HG02763 (cell line): ENCODE measurements around the gene RTN4IP1.

Experiments used
- ATAC-seq: cut with Tn5 transposase; IDR thresholded peaks from one replicate; pipeline ENCODE4 v1.9.1; 2021; ENCODE audit warnings: mild to moderate bottlenecking, moderate library complexity; ENCODE audit not compliant: unreplicated experiment

RTN4IP1 gene, protein sequence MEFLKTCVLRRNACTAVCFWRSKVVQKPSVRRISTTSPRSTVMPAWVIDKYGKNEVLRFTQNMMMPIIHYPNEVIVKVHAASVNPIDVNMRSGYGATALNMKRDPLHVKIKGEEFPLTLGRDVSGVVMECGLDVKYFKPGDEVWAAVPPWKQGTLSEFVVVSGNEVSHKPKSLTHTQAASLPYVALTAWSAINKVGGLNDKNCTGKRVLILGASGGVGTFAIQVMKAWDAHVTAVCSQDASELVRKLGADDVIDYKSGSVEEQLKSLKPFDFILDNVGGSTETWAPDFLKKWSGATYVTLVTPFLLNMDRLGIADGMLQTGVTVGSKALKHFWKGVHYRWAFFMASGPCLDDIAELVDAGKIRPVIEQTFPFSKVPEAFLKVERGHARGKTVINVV

DNA sequence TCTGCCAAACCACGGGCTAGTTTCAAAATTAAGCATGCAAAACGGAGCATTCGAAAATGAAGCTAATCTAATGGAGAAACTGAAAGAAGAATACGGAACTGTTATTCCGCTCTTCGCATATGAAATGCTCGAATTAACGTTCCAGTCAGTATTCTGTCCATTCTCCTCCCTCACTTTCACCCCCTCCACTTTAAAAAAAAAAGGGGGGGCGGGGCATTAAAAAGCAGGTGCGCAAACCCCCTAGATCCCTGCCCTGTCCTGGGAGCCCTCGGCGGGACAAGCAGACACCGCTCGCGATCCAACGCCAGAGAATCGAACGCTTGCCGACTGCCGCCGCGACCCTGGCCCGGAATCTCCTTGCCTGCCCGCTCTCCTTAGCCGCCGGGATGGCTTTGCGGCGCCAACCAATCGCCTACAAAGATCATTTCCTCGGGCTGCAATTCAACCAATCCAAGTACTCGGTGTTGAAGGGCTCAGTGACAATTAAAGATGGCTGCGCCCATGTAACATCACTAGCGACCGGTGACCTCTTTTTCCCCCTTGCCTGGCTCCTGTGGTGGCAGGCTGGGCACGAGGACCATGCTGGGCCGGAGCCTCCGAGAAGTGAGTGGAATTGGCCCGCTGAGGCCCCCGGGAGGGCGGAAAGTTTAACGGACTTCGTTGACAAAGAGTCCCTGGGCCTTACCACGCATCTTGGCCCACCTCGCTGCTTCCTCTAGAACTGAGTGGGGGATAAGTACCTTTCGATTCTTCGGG lies at the start of gene RTN4IP1, which contains the start of gene QRSL1:
Gene RTN4IP1, minus strand, starts transcription at position 396 of the 756 bp plus-strand sequence. CDS start 477 bp downstream, outside the sequence.
Gene QRSL1, plus strand, starts transcription at position 476 of the 756 bp plus-strand sequence. Its CDS starts 104 bp downstream, at position 580.
- ATAC-seq, result peak; percentile 69

DNA sequence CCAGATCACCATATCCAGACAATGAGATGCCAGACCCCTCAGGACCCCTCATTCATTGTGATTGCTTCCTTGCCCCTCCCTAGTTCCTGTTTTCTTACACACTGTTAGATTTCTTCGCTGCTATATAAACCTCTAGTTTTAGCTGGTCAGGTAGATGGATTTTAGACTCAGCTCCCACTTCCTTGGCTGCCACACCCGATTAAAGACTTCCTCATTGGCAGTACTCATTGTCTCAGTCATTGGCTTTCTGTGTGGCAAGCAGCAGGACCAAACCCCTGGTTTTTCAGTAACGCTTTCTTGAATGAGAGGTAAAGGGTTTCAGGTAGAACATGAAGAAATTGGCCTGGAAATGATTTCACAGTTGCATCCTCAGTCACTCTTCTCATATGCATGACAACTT lies 48.0 kb upstream of the RTN4IP1 start:
- ATAC-seq, result no peak

DNA sequence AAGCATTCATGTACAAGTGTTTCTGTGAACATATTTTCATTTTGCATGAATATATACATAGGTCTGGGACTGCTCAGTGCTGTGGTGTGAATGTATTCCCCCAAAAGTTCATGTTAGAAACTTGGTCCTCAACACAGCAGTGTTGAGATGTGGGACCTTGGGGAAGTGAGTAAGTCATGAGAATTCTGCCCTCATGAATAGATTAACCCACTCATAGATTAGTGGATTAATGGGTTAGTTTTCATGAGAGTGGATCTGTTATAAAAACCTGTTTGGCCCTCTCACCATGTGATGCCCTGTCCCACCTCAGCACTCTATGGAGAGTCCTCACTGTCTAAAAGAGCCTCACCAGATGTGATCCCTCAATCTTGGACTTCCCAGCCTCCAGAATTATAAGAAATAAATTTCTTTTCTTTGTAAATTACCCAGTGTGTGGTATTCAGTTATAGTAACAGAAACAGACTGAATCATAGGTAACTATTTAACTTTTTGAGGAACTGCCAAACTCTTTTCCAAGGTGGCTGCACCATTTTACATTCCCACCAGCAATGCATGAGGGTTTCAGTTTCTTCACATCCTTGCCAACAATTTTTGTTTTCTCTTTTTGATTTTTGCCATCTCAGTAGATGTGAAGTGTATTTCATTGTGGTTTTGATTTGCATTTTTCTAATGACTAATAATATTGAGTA lies 45.4 kb upstream of the RTN4IP1 start:
- no peak for ATAC-seq

DNA sequence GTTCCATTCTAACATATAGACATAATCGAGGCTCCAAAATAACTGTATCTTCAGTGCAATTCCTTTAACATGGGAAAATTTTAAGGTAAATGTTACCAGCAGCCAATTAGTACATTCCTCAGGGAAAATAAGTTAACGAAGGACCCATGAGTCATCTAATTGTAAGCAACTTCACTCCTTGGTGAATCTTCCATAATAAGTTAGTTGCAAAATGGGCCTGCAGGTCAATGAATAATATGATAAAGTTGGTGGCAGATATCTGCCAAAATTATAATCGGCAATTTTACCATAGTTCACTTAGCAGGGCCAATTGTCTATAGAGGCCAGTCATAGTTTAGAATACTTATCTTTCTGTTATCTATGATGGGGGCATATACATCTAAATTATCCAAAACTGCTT lies 42.4 kb upstream of the RTN4IP1 start:
- ATAC-seq, result no peak

DNA sequence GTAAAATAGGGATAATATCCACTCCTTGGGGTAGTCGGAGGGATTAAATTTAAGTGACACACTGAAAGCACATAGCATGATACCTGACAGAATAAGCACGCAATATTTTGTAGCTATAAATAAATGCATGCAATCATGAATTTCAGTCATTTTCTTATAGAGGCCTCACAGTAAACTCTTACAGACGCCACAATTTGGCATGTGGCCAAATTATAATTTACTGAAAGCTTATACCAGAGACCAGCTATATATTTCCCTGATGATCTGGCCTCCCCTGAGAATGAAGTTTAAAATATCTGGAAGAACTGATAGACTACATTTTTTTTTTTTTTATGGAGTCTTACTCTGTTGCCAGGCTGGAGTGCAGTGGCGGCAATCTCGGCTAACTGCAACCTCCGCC lies 40.9 kb upstream of the RTN4IP1 start:
- ATAC-seq, result no peak

DNA sequence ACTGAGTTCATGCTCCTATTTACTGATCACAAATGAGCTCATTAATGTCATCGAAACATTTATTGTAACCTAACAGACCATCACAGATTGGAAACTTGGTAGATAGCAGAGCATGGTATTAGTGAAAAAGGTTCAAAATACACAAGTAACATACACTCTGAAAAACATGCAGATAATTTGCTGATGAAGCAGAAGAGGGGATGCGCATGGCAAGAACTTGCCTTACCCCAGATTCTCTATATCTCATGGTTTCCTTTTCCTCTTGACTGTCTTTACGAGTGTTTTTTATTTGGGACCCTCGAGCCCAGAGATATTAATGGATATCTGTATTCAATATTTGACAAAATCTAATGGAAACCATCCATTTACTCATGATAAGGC lies 37.7 kb upstream of the RTN4IP1 start:
- ATAC-seq, result no peak

DNA sequence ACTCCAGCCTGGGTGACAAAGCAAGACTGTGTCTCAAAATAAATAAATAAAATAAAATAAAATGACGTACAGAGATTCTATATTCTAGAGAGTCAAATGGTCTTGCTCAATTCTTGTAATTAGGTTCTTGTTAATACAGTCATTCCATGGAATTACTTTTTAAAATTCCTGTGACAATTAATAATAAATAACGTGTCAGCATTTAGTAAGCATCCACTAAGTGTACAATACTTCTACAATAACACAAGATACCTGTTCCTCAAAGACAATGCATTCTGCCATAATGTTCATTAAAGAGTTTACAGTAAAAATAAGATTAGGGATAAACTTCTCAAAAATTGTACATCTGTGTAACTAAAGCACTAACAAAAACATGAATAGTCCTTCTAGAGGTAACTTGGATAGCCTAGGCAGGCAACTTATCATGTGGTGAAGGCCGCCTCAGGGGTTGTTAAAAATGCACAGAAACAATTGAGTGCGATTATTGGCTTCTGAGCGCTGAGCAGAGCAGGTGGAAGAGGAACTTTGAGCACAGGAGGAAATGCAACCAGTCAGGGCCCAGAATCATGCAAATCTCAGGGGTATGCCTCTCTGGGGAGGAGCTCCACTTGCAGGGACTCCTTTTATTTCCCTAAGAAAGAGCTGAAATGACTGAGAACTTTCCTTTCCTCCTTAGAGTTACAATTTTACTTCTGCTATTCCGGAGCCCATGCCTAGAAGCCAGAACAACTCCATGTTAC lies 37.2 kb upstream of the RTN4IP1 start:
- ATAC-seq, result peak; percentile 96

DNA sequence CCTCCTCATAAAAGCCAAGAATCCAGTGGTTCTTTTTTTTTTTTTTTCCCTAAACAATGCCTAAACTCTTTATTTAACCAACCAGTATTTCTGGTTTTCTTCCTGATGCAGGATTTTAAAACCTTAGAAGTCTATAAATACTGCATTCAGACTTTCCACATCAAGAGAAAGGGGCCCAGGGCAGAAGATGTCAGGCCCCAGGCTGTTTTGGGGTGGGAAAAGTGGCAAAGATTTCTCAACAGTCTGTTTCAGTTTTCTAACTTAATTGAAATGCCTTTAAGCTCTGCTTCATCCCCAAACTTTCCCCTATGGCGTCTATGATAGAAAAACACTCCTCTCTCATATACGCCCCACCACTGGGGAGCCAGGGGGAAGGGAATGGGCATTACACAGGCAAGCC lies 33.2 kb upstream of the RTN4IP1 start:
- no peak for ATAC-seq

DNA sequence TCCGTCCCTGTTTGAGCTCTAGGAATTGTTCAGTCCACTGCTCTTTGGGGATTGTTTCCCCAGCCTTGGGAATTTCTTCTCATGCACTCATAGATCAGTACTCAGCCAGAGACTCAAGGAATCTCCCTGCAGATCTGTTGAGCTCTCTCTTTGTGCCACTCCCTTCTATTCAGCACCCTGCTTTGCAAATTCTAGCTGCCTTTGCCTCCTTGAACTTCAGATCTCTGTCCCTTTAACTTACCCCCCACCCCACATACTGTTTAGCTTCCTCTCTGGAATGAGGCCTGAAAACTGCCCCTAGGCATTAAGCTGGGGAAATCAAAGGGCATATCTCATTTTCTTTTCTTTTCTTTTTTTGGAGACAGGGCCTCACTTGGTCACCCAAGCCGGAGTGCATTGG lies 30.6 kb upstream of the RTN4IP1 start:
- ATAC-seq, result no peak

DNA sequence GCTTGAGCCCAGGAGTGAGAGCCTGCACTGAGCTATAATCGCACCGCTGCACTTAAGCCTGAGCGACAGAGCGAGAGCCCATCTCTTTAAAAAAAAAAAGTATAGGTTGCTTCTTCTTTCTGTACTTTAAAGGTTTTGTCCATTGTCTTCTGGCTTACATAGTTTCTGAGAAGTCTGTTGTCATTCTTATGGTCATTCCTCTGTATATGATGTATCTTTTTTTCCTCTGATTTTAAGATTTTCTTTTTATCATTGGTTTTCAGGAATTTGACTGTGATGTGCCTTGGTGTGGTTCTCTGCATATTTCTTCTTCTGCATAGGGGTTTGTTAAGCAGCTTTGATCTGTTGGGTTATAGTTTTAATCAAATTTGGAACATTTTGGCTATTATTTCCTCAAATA lies 29.2 kb upstream of the RTN4IP1 start:
- no peak for ATAC-seq

DNA sequence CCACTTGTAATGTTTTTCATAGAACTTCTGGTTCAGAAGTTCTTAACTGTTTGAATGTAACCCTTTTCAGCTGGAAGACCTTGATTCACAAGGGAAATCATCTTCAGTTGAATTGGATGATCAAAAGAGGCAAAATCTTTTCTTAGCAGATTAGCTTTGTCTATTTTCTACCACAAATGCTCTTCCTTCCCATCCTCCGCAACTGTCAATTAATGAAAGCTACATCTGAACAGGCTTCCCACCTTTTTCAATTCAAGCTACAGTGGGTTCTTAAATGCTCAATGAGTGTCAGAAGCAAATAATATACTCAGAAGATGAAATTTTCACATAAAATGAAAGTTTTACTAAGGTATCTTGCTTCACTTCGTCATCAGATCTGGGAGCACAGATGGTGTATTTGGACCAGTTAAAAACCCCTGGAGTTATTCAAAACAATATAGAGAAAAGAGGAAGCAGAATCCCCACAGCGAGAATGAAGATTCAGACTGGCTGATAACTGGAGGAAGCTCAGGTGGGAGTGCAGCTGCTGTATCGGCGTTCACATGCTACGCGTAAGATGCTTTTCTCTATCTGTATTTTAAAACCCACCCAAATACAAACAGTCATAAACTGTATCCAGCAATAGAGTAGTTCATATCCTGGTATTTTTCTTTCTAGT lies 19.5 kb upstream of the RTN4IP1 start:
- no peak for ATAC-seq

DNA sequence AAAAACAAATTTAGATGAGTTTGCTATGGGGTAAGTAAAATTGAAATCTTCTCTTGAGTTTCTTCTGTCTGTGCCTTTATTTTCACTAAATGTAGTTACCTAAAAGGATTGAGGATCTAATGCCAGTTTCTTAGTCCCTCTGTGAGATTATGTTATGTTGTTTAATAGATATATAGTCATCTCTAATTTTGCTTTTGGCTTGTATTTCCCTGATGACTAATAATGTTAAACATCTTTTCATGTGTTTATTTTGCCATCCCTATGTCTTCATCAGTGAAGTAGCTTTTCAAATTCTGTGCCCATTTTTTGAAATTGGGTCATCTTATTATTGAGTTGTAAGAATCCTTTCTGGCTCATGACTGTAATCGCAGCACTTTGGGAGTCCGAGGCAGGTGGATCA lies 13.8 kb upstream of the RTN4IP1 start:
- ATAC-seq, result no peak

DNA sequence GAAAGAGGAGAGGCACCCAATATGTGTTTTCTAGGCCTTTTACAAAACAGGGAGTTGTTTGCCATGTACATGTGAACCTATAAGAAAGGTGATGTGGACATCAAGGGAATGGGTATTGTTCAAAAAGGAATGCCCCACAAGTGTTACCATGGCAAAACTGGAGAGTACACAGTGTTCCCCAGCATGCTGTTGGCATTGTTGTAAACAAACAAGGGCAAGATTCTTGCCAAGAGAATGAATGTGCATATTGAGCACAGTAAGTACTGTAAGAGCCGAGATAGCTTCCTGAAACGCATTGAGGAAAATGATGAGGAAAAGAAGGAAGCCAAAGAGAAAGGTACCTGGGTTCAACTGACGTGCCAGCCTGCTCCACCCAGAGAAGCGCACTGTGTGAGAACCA lies 13.2 kb upstream of the RTN4IP1 start:
- ATAC-seq, result no peak

DNA sequence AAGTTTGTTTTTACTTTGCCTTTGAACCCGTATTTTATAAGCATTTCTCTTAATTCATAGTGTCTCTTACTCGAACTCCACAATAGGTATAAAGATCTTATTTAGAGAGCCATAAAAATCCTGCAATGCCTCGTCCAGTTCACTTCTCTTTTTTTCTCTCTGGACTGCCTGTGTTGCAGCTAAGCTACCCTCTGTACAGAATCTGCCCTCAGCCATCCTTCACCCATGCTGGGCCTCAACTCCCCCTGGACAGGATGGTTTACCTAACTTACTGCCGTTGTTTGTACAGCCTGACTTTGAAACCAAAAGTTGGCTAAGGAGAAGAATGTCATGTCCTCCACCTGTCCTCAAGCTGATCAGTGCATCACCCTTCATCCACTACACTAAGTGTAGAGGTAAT lies 10.5 kb upstream of the RTN4IP1 start:
- no peak for ATAC-seq

DNA sequence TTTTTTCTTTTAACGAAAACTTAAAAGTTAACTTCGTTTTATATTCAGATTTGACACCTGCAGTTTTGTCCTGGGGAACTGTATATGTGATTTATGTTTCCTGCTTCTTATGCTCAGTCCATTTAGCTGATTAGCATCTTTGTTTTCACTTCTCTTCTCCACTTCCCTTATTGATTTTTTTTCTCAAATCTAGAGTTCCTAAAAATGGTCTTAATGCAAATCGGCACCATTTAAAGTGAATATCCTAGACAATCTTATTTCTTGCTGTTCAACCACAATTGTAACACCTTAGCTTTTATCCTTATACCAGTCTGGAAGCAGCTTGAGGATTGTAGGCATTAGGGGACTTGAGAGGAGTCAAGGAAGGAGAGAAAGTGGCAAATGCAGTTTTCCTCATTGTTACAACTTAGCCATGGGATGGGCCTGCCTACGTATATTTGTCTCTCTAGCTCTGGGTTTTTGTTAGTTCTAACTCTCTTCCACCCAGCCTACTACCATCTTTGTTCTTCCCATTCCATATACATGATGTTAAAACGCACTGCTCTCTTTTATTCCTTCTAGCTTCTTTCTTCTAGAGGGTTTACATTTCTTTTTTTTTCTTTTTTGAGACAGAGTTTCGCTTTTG lies 8.5 kb upstream of the RTN4IP1 start:
- peak; percentile 76 for ATAC-seq

DNA sequence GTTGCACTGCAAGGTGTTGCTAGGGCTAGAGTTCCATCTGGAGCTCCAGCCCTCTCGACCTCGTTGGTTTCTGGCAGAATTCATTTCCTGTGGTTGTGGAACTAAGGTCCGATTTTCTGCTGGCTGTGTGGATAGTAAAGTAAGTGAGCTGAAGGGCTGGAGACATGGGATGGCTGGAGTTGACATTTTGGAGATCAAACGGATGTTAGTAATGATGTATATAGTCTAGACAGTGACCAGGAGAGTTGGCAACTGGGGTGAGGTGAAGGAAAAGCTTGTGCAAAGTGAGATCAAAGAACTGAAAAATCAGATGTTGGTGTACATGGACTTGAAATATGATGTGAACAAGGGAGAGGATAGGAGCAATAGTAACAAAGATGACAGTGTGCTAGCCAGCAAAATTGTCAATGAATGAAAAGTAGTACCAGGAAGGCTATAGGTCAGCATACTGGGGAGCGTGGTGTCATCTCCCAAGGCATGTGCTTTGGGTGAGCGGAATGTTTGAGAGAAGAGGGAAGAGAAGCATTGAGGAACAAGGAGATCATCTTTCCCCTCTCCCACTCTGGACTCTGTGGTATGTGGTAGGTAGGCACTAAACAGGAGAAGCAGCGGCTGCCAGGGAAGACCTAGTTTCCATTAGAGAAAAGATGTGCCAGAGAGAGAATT lies 7.9 kb upstream of the RTN4IP1 start:
- ATAC-seq, result peak; percentile 27

DNA sequence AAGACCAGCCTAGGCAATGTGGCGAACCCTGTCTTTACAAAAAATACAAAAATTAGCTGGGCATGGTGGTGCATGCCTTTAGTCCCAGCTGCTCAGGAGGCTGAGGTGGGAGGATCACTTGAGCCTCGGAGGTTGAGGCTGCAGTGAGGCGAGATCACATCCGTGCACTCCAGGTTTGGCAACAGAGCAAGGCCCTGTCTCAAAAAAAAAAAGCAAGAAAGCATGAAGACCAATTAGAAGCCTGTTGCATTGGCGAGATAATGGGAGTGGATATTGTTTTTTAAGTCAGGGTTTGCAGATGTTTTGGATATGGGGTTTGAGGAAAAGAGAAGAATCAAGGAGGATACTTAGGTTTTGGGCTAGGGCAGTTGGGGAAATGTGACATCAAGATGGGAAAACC lies 5.3 kb upstream of the RTN4IP1 start:
- ATAC-seq, result no peak

DNA sequence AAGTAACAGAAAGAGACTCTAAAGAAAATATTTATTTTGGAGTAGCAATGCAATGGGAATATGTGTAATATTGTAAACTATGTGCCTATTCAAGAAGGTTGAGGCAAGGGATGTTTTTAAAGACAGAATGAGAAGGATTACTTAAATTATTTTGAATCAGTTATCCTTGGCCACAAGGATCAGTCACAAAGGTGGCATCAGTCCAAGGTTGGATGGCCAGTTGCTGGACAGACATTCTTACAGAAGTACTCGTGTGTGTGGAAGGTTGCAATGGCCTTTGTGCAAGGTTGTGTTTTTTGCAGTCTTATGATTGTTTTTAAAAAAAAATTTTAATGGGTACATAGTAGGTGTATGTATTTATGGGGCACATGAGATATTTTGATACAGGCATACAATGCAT lies 2.0 kb upstream of the RTN4IP1 start:
- no peak for ATAC-seq

DNA sequence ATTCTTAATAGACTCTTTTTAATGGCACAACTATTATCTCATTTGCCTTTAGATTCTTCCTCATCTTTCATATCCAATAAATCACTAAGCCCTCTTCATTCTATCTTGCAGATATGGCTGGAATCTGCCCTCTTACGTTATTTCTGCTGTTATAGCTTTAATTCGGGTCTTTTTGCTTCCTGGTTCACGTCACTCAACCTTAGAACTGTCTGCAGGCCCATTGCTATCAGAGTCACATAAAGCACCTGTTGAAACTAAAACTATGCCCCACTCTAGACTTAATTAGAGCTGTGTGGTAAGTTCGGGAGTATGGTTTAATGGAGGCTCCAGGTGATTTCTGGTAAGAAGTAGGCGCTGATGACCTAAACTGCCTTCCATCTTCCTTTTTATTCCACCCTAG lies 1.1 kb upstream of the RTN4IP1 start:
- no peak for ATAC-seq

DNA sequence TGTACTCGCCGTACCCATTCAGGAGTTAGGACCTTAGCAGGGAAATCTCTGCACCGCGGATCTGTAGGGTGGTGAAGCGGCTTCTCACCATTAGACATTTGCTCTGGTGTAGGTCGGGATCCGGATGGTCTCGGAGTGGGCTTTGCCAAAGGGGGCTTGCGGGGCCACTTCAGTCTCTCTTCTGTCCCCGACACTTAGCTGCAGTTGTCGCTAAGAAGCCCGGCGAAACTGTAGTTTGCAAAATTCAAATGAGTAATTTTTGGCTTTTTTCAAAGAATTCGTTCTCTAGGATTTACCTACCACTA lies 513 bp upstream of the RTN4IP1 start:
- ATAC-seq, result no peak
